Liver (tissue), 9 donors: Measurements from ENCODE around the gene FAM124A. TPM values are rescaled to one million over a fixed set of nuclear protein-coding genes. Genes with fewer than 3 reads are reported as not detected.

ENCODE experiments used
- DNase-seq: peaks from one replicate; pipeline ENCODE4 v3.0.0-alpha.2; 2017; ENCODE audit warnings: low spot score
- H3K27ac ChIP-seq, 2 donors: one replicate each; pipeline ENCODE4 v1.7.0; 2013; ENCODE audit warnings: inconsistent platforms in 2 of 2, low read length in 2 of 2, control low read depth in 1 of 2, low read depth in 1 of 2, mild to moderate bottlenecking in 1 of 2
- H3K27me3 ChIP-seq, 4 donors: one replicate each; pipeline versions ENCODE4 v1.6.1 to v1.7.0; 2013; ENCODE audit warnings: low read length in 3 of 4, inconsistent platforms in 1 of 4, mild to moderate bottlenecking in 1 of 4, moderate library complexity in 1 of 4; ENCODE audit not compliant: control insufficient read depth in 4 of 4, insufficient read depth in 4 of 4
- H3K36me3 ChIP-seq, 4 donors: one replicate each; pipeline versions ENCODE4 v1.6.1 to v1.7.0; 2013; ENCODE audit warnings: low read length in 3 of 4, mild to moderate bottlenecking in 3 of 4, low read depth in 1 of 4, moderate library complexity in 1 of 4; ENCODE audit not compliant: control insufficient read depth in 4 of 4, insufficient read depth in 3 of 4
- H3K4me1 ChIP-seq, 4 donors: one replicate each; pipeline versions ENCODE4 v1.6.1 to v1.7.0; 2013; ENCODE audit warnings: low read length in 3 of 4, mild to moderate bottlenecking in 3 of 4, moderate library complexity in 1 of 4; ENCODE audit not compliant: control insufficient read depth in 4 of 4, insufficient read depth in 4 of 4
- H3K4me3 ChIP-seq, 3 donors: one replicate each; pipeline versions ENCODE4 v1.6.1 to v1.7.0; 2013; ENCODE audit warnings: low read length in 3 of 3, control low read depth in 1 of 3, low read depth in 1 of 3, mild to moderate bottlenecking in 1 of 3
- H3K9ac ChIP-seq, 2 donors: one replicate each; pipeline ENCODE4 v1.7.0; 2013; ENCODE audit warnings: low read length in 2 of 2, mild to moderate bottlenecking in 2 of 2, moderate library complexity in 2 of 2, control low read depth in 1 of 2, low read depth in 1 of 2
- H3K9me3 ChIP-seq, 4 donors: one replicate each; pipeline versions ENCODE4 v1.6.1 to v1.7.0; 2013; ENCODE audit warnings: low read length in 3 of 4; ENCODE audit not compliant: control insufficient read depth in 4 of 4
- ATF3 ChIP-seq: IDR thresholded peaks from 2 replicates; pipeline ENCODE4 v1.6.1; 2016; ENCODE audit warnings: antibody characterized with exemption
- EGR1 ChIP-seq, 2 donors: IDR thresholded peaks; 2 replicates each; pipeline ENCODE4 v1.6.1; 2016 to 2018; ENCODE audit warnings: antibody characterized with exemption in 2 of 2, low read depth in 2 of 2
- FOXA2 ChIP-seq: IDR thresholded peaks from 2 replicates; pipeline ENCODE4 v1.6.1; 2016; ENCODE audit warnings: antibody characterized with exemption
- GABPA ChIP-seq, 2 donors: IDR thresholded peaks in 1 of 2; conservative IDR thresholded peaks in 1 of 2; 2 replicates each; pipeline ENCODE4 v1.6.1; 2016; ENCODE audit warnings: antibody characterized with exemption in 2 of 2, mild to moderate bottlenecking in 1 of 2, moderate library complexity in 1 of 2
- HNF4A ChIP-seq, 2 donors: conservative IDR thresholded peaks; 2 replicates each; pipeline ENCODE4 v1.6.1; 2016; ENCODE audit warnings: antibody characterized with exemption in 2 of 2, mild to moderate bottlenecking in 2 of 2
- HNF4G ChIP-seq: IDR thresholded peaks from 2 replicates; pipeline ENCODE4 v1.6.1; 2016; ENCODE audit warnings: antibody characterized with exemption
- JUND ChIP-seq, 2 donors: IDR thresholded peaks; 2 replicates each; pipeline ENCODE4 v1.6.1; 2016; ENCODE audit warnings: antibody characterized with exemption in 2 of 2
- MAX ChIP-seq: IDR thresholded peaks from 2 replicates; pipeline ENCODE4 v1.6.1; 2016; ENCODE audit warnings: antibody characterized with exemption
- NR2F2 ChIP-seq: IDR thresholded peaks from 2 replicates; pipeline ENCODE4 v1.6.1; 2016; ENCODE audit warnings: antibody characterized with exemption
- SP1 ChIP-seq: IDR thresholded peaks from 2 replicates; pipeline ENCODE4 v1.6.1; 2018; ENCODE audit warnings: antibody characterized with exemption, mild to moderate bottlenecking
- TAF1 ChIP-seq: conservative IDR thresholded peaks from 2 replicates; pipeline ENCODE4 v1.6.1; 2016; ENCODE audit warnings: antibody characterized with exemption, mild to moderate bottlenecking
- YY1 ChIP-seq: IDR thresholded peaks from 2 replicates; pipeline ENCODE4 v1.6.1; 2016; ENCODE audit warnings: antibody characterized with exemption, mild to moderate bottlenecking
- ZBTB33 ChIP-seq: IDR thresholded peaks from 2 replicates; pipeline ENCODE4 v1.6.1; 2016; ENCODE audit warnings: antibody characterized with exemption
- WGBS: extraction: QIAGEN DNeasy Blood & Tissue Kit; methylation state at CpG from one replicate; pipeline ENCODE4 v1.1.7; 2013; 5-methylcytosine and 5-hydroxymethylcytosine counted together
- polyA plus RNA-seq, 2 donors: library from polyadenylated mRNA; stranded (reverse) in 1 of 2; unstranded in 1 of 2; fragments of 200-250 nt in 1 of 2; fragments of >200 nt in 1 of 2; fragmentation: Nextera tagmentation in 1 of 2; extraction: Ambion mirVana in 1 of 2; gene quantifications; one replicate each; pipeline versions ENCODE4 v1.2.1 to v1.2.3, GENCODE V29; 2013 to 2015
- total RNA-seq, 2 donors: library from RNA; depleted of rRNA; stranded (reverse); fragments of >200 nt; gene quantifications; one replicate each; pipeline ENCODE4 v1.2.3, GENCODE V29; 2014
- TF ChIP-seq, protein P1 (sequence below): IDR thresholded peaks from 2 replicates; pipeline ENCODE4 v1.6.1; 2016; ENCODE audit warnings: antibody characterized with exemption, mild to moderate bottlenecking
- donor health status: healthy.
- donor health status: healthy.
- donor health status: healthy.
- donor health status: healthy.
- donor health status: healthy.

FAM124A gene
- total and polyA plus RNA-seq, 4 donors = 0.33 to 0.92 (median 0.46) TPM

DNA sequence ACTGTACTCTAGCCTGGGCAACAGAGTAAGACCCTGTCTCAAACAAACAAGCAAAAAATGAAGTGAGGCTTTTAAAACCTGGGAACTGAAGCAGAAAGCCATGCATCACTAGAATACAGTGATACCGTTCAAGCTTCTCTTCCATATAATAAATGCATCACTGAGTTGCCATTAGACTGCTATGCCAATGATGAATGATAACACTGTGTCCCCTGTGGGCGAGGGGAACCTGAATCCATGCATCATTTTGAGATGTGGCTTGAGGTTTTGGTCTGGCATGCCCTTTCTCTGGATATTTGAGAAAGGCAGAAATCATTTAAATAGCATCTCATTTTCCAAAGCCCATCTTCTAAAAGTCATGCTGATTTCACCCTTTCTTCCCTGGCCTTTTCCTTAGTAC is 1.5 kb upstream of the FAM124A start:
- no peak for TF ChIP-seq MAX
- TF ChIP-seq SP1 = no peak
- no peak for TF ChIP-seq HNF4G
- TF ChIP-seq JUND (IDR thresholded peaks at IDR 0.05) = no peak
- TF ChIP-seq ZBTB33 = no peak
- TF ChIP-seq HNF4A (conservative IDR thresholded peaks at IDR 0.05) = no peak
- TF ChIP-seq GABPA (IDR thresholded peaks at IDR 0.05 in 1 of 2, conservative IDR thresholded peaks at IDR 0.05 in 1 of 2) = no peak
- TF ChIP-seq, protein P1, sequence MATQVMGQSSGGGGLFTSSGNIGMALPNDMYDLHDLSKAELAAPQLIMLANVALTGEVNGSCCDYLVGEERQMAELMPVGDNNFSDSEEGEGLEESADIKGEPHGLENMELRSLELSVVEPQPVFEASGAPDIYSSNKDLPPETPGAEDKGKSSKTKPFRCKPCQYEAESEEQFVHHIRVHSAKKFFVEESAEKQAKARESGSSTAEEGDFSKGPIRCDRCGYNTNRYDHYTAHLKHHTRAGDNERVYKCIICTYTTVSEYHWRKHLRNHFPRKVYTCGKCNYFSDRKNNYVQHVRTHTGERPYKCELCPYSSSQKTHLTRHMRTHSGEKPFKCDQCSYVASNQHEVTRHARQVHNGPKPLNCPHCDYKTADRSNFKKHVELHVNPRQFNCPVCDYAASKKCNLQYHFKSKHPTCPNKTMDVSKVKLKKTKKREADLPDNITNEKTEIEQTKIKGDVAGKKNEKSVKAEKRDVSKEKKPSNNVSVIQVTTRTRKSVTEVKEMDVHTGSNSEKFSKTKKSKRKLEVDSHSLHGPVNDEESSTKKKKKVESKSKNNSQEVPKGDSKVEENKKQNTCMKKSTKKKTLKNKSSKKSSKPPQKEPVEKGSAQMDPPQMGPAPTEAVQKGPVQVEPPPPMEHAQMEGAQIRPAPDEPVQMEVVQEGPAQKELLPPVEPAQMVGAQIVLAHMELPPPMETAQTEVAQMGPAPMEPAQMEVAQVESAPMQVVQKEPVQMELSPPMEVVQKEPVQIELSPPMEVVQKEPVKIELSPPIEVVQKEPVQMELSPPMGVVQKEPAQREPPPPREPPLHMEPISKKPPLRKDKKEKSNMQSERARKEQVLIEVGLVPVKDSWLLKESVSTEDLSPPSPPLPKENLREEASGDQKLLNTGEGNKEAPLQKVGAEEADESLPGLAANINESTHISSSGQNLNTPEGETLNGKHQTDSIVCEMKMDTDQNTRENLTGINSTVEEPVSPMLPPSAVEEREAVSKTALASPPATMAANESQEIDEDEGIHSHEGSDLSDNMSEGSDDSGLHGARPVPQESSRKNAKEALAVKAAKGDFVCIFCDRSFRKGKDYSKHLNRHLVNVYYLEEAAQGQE = no peak
- TF ChIP-seq ATF3 = no peak
- TF ChIP-seq TAF1 = no peak
- H3K36me3 ChIP-seq = no peaks in the 10 kb centered on the region
- no peak overlapping the region for H3K27ac ChIP-seq
- H3K9me3 ChIP-seq = no peaks in the 10 kb centered on the region
- no peak for DNase-seq
- H3K4me3 ChIP-seq = no peak overlapping the region
- WGBS = 92% methylated on average over 2 of the region's 2 CpGs
- peaks cover 0 to 13% (median 9%) of the 10 kb centered on the region in 4 donors for H3K4me1 ChIP-seq
- H3K9ac ChIP-seq = no peak overlapping the region
- H3K27me3 ChIP-seq = no peaks in the 10 kb centered on the region

DNA sequence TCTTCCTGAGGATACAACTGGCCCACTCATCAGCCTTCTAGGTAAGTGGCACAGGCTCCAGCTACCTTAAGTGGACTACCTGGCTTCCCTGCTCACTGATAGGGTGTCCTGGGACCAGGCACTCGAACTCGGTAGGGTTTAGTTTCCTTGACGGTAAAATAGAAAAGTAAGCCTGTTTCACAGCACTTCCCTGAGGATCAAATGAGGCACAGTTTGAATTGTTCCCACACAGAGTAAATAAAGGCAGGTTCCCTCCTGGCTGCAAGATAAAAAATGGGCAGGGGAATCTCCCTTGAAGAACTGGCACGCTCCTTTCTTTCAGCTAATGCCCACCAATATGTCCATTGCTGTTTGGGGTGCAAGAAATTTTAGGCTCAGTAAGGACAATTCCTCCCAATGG is 1.1 kb upstream of the FAM124A start:
- H3K4me3 ChIP-seq = no peak overlapping the region
- H3K9ac ChIP-seq = no peak overlapping the region
- peaks cover 0 to 13% (median 9%) of the 10 kb centered on the region in 4 donors for H3K4me1 ChIP-seq
- H3K27ac ChIP-seq = no peak overlapping the region
- WGBS = 52% methylated on average over 4 of the region's 4 CpGs
- H3K27me3 ChIP-seq = no peaks in the 10 kb centered on the region
- H3K9me3 ChIP-seq = no peaks in the 10 kb centered on the region
- no peak for DNase-seq
- H3K36me3 ChIP-seq = no peaks in the 10 kb centered on the region
- TF ChIP-seq ATF3 = no peak
- no peak for TF ChIP-seq TAF1
- TF ChIP-seq MAX = no peak
- TF ChIP-seq HNF4G = no peak
- TF ChIP-seq HNF4A (conservative IDR thresholded peaks at IDR 0.05) = no peak
- no peak for TF ChIP-seq GABPA (IDR thresholded peaks at IDR 0.05 in 1 of 2, conservative IDR thresholded peaks at IDR 0.05 in 1 of 2)
- TF ChIP-seq YY1 = no peak
- TF ChIP-seq FOXA2 = no peak
- TF ChIP-seq EGR1 (IDR thresholded peaks at IDR 0.05; ENCODE audit: low read depth in 2 of 2) = no peak
- TF ChIP-seq, protein P1 = no peak
- no peak for TF ChIP-seq ZBTB33
- no peak for TF ChIP-seq NR2F2
